VCaP (cell line): ENCODE results near the gene CPA1.
A peak's percentile ranks its signal among the peaks of the same experiment; 100 is the strongest.

ENCODE experiments used
- H3K27ac ChIP-seq: fragments of 450-650 bp; 2 replicates; pipeline ENCODE4 v1.5.1; 2017
- TF ChIP-seq, protein P1 (sequence below): fragments of 450-650 bp; conservative IDR thresholded peaks from 2 replicates; pipeline ENCODE4 v1.5.1; 2017; ENCODE audit warnings: mild to moderate bottlenecking, moderate library complexity

The CPA1 gene

DNA sequence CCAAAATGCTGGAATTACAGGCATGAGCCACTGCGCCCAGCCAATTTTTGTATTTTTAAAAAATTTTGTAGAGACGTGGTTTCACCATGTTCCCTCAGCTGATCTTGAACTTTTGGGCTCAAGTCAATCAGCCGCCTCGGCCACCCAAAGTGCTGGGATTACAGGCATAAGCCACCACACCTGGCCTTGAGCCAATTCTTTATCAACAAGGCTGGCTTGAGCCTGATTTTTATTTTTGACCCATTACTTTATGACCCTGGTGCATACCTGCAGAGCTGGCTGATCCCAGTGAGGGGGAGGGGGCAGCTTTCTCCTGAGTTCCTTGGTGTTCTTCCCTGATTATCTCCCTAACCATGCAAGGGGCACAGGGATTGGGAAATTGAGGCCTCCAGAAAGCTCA is 15.8 kb upstream of the CPA1 start:
- TF ChIP-seq, protein P1, sequence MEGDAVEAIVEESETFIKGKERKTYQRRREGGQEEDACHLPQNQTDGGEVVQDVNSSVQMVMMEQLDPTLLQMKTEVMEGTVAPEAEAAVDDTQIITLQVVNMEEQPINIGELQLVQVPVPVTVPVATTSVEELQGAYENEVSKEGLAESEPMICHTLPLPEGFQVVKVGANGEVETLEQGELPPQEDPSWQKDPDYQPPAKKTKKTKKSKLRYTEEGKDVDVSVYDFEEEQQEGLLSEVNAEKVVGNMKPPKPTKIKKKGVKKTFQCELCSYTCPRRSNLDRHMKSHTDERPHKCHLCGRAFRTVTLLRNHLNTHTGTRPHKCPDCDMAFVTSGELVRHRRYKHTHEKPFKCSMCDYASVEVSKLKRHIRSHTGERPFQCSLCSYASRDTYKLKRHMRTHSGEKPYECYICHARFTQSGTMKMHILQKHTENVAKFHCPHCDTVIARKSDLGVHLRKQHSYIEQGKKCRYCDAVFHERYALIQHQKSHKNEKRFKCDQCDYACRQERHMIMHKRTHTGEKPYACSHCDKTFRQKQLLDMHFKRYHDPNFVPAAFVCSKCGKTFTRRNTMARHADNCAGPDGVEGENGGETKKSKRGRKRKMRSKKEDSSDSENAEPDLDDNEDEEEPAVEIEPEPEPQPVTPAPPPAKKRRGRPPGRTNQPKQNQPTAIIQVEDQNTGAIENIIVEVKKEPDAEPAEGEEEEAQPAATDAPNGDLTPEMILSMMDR: no peak
- no peak overlapping the region for H3K27ac ChIP-seq

DNA sequence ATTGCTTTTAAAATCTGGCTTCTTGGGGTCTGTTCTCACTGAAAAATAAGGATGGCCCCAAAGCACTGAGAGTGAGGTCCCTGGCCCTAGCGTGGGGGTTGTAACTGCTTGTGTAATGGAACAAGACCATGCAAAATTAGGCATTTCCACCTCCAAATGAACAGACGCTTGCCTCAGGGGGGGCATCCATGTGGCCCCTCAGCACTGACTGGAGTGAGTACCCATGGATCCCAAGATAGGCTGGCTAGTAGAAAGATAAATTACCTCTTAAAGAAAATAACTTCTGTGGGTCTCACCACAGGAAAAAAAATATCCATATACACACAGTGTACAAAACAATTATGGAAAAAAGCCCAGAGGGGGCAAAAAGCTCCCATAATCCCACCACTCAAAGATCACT is 15.2 kb upstream of the CPA1 start:
- H3K27ac ChIP-seq: no peak overlapping the region
- TF ChIP-seq, protein P1: no peak

DNA sequence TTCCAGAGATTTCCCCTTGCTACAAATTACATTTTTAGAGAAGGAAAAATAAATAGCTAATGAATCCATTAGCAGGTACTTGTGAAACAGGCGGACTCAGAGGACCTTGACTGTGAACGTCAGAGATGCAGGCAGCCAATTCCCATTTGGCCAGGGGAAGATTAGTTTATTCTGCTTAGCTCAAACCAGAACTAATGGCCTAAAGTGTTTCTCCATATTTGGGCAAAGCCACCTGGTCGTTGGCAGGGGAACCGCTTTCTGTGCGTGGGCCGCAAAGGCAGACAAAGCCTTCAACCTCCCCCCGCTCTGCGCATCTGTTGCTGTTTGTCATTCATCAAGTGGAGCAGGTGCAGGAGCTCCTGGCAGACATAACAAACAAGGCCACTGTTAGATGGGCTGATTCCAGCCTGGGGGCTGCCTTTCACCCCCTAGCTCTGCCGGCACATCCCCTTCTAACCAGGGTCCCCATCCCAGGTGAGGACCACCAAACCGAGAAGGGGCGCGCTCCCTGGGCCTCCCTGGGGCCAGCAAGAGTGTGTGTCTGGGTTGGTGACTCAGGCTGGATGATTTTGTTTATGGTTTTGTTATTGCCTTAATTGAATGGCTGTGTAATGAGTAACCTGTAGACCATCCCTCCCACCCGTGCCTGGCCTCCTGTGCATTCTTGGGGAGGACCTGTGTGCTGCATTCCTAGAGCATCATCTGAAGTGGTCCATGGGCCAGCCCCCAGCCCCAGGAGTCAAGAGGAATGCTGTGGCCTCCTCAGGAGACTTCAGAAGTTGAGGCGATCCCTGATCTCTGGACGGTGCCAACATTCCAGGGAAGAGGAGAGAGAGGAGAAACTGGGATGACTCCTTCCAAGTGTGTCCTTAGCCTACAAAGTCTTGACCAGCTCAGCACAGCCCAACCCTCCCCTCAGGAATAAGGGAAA is 14.5 kb upstream of the CPA1 start:
- H3K27ac ChIP-seq: no peak overlapping the region
- TF ChIP-seq, protein P1: no peak

DNA sequence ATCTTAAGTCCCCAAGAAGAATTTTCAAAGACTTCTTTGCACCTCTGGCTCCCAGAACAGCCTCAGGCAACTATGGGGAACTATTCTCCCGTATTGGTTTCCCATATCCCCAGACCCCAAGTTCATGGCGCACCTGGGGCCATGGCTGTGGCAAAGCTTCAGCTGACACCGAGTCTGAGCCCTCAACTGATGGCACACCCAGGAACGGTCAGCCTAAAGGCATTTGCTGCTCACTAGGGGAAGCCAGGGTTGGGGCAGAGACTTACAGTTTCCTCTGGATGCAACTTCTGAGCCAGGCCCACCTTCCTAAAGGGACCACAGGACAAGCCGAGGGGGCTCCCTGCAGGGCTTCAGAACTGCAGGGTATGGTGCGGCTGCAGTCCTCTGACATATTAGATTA is 13.7 kb upstream of the CPA1 start:
- TF ChIP-seq, protein P1: no peak
- no peak overlapping the region for H3K27ac ChIP-seq

DNA sequence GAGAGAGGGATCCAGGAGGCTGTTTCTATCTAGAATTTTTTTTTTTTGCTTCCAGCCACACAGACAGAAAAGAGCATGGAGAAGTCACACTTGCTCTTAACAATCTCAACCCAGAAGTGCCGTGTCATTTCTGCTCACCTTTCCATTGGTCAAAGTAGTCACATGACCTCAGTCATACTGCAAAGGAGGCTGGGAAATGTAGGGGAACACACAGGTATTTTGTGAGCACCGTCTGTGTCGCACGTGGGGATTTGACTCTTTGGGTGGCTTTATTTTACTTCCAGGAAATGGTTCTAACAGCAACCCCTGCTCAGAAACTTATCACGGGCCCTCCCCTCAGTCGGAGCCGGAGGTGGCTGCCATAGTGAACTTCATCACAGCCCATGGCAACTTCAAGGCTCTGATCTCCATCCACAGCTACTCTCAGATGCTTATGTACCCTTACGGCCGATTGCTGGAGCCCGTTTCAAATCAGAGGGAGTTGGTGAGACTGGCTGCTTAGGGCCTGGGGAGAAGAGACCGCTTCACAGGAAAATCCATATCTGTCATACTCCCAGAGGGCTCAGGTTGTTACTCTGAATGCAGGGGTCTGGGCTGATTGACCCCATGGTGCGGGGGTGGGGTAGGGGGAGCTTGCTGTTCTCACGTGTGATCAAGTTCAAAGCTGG is 13.1 kb upstream of the CPA1 start:
- peak overlapping the region; percentile 92; the same call in 1 of the 2 replicates for H3K27ac ChIP-seq
- TF ChIP-seq, protein P1: no peak

DNA sequence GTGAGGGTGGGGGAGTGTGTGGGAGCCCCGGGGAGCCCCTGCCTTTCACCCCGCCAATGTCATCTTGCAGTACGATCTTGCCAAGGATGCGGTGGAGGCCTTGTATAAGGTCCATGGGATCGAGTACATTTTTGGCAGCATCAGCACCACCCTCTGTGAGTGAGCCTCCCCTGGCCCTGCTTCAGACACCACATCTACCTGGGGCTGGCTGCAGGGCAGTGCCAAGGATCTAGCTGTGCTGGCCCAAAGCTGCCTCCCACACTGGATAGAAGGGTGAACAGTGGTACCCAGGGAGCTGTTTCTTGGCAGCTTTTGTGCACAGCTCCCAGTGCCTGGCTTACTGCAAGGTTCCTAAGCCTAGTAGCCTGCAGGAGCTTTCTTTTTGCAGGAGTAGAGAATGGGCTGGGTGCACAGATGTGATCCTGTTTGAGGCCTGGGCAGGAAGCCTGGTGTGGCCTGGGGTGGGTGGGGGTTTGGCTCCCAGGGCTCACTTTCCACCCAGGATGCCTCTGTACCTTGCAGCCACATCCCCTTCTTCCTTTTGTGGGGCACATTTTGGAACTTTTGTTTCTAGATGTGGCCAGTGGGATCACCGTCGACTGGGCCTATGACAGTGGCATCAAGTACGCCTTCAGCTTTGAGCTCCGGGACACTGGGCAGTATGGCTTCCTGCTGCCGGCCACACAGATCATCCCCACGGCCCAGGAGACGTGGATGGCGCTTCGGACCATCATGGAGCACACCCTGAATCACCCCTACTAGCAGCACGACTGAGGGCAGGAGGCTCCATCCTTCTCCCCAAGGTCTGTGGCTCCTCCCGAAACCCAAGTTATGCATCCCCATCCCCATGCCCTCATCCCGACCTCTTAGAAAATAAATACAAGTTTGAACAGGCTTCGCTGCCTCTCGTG is 12.2 kb upstream of the CPA1 start:
- TF ChIP-seq, protein P1: no peak
- peak overlapping the region; percentile 92 for H3K27ac ChIP-seq
